GM18867 (cell line): Measurements from ENCODE around the gene HAPLN3.

ENCODE experiments used
- ATAC-seq: cut with Tn5 transposase; IDR thresholded peaks from one replicate; pipeline ENCODE4 v1.9.1; 2021; ENCODE audit warnings: mild to moderate bottlenecking, moderate library complexity; ENCODE audit not compliant: unreplicated experiment

HAPLN3 gene

DNA sequence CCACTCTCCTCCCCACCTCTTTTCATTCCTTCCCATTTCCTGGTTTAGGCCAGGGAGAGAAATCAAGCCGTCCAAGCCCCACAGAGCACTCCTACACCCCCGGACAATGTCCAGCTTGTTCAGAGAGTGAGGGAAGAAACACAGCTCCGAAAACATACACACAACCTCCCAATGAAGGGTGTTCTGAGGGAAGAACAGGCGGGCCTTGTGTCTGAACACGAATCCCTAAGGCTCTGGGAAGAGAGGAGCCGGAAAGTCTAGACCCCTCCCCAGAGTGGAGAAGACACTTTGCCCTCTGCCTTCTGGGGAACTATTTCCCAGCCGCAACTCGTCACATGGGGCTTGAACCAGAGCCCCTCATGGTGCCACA, 61.6 kb downstream of the HAPLN3 start:
- ATAC-seq, result no peak

DNA sequence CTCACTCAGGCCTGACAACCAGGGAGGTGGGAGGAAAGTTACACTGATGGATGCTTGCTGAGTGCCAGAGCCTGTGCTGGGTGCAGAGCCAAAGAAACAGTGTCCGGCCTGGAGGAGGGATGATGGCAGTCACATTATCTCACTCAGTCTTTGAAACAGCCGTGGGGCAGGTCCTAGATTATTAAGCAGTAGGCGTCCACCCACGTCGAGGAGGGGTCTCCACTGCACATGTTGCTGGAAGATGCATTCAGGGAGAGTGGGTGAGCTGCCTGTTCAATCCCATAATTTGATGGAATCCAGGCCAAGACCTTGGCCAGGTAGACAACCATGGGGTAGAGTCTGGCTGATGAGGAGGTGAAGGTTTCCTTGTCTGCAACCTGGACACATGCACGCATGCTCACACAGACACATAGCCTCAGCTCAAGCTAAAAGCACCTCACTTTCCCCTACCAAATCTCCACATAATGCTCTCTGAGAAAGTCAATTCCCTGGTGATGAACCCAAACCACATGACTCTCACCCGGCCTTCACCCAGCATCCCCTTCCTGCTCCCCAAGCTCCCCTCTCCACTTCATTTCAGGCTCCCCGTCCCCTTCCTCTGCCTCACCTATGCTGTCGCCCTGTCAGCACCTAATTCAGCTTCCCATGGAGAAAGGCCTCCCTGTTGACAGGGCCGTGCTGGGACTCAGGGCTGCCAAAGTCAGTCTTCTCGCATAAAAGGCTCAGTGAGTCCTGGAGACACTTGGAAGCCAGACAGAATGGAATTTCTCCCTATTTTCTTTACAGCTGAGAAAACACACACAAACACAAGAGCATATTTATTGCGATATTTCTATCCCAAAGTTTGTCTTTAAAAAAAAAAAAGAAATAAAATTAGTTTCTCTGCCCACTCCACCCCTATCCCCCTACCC, 62.3 kb downstream of the HAPLN3 start:
- ATAC-seq, result no peak

DNA sequence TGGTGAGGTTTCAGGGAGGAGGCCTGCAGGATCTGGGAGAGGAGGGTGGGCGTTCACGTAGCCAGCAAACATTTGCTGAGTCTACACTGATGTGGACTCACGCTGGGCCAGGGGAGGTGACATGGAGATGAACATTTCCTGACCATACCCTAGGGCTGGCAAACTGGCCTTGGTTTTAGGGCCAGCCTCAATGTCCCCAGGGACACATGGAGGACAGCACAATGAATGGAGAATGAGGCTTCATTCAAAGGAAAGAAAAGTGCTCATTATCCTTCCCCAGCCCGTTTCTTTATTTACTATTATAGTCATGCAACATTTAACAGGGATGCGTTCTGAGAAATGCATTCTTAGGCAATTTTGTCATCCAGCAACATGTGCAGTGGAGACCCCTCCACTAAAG, 65.3 kb downstream of the HAPLN3 start:
- no peak for ATAC-seq

DNA sequence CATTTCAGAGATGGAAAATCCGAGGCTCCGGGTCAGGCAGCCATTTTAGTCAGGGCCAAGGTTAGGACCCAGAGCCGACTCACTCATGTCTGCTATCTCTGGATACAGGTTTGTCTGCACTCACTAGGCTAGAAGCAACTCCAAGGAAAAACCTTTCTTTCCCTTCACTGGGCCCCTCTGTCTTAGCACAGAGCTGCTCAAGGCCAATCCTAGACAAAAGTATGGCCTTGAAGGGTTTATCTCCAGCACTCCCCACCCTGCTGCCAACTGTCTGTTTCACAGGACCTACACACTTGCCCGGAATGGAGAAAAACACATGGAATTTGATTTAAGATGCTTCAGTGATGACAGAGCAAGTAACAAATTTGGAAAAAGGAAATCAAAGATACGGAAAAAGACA, 66.6 kb downstream of the HAPLN3 start:
- no peak for ATAC-seq
